Measurements from ENCODE around the gene SLC7A7.
"Not testable (repeated sequence)": the region's sequence is repeated elsewhere in the genome, so short reads cannot be mapped to it uniquely, and the experiment has no call there.

The SLC7A7 gene

DNA sequence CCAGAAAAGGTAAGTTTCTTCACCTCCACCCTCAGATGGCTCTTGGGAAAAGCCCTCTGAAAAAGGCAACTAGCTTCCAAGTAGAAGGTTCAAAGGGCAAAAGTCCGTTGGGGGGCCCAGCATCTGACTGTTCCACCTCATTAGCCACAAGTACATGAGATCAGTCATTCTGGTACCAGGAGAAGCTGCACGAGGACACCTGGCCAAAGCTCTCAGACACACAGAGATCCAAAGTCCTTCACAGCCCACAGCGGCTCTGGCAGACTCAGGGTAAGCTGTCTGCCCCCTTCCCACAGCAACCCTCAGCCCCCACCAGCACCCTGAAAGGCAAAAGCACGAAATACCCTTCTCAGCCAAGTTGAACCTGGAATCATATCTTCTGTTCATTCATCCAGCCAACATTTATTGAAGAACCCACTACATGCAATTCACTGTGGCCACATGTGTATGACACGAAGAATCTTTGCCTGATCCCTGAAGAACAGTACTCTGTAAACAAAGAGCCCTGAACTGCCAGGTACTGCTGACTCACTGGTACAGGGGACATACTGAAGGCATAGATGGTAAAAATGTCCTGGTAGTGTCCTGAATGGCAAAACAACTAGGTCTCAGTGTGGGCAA is 19.0 kb downstream of the SLC7A7 start:
- no peaks in the 10 kb centered on the region for H4K20me1 ChIP-seq (ENCODE audit: insufficient read depth, low read length)
- no peaks in the 10 kb centered on the region for H3K9me2 ChIP-seq (replicated peaks; ENCODE audit: insufficient read depth, low read length)
- H3K4me2 ChIP-seq (ENCODE audit: low read depth, low read length), result no peak overlapping the region
- no peak overlapping the region for H3K4me3 ChIP-seq (ENCODE audit: low read length)
- H3K27ac ChIP-seq (ENCODE audit: low read length), result no peak overlapping the region
- no peaks in the 10 kb centered on the region for H3F3A ChIP-seq (ENCODE audit: insufficient read depth, low read length)
- H3K36me3 ChIP-seq (replicated peaks; ENCODE audit: insufficient read depth, low read length), result no peaks in the 10 kb centered on the region
- DNase-seq, result no peak
- H3K9me3 ChIP-seq (replicated peaks; ENCODE audit: insufficient read depth, low read length), result no peaks in the 10 kb centered on the region
- no peak overlapping the region for H3K9ac ChIP-seq (ENCODE audit: low read length)
- no peaks in the 10 kb centered on the region for H3K79me2 ChIP-seq (ENCODE audit: low read length)
- no peak for TF ChIP-seq EZH2phosphoT487 (IDR thresholded peaks at IDR 0.05; ENCODE audit: low read length)
- TF ChIP-seq, protein P1, sequence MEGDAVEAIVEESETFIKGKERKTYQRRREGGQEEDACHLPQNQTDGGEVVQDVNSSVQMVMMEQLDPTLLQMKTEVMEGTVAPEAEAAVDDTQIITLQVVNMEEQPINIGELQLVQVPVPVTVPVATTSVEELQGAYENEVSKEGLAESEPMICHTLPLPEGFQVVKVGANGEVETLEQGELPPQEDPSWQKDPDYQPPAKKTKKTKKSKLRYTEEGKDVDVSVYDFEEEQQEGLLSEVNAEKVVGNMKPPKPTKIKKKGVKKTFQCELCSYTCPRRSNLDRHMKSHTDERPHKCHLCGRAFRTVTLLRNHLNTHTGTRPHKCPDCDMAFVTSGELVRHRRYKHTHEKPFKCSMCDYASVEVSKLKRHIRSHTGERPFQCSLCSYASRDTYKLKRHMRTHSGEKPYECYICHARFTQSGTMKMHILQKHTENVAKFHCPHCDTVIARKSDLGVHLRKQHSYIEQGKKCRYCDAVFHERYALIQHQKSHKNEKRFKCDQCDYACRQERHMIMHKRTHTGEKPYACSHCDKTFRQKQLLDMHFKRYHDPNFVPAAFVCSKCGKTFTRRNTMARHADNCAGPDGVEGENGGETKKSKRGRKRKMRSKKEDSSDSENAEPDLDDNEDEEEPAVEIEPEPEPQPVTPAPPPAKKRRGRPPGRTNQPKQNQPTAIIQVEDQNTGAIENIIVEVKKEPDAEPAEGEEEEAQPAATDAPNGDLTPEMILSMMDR (IDR thresholded peaks at IDR 0.05; ENCODE audit: low read length), result no peak
- no peak for TF ChIP-seq EZH2 (optimal IDR thresholded peaks at IDR 0.05; ENCODE audit: low read depth, low read length)
- H3K27me3 ChIP-seq (replicated peaks; ENCODE audit: insufficient read depth, low read length), result no peaks in the 10 kb centered on the region
- H2AFZ ChIP-seq (ENCODE audit: low read length), result no peak overlapping the region
- no peaks in the 10 kb centered on the region for H3K4me1 ChIP-seq (ENCODE audit: low read length)

DNA sequence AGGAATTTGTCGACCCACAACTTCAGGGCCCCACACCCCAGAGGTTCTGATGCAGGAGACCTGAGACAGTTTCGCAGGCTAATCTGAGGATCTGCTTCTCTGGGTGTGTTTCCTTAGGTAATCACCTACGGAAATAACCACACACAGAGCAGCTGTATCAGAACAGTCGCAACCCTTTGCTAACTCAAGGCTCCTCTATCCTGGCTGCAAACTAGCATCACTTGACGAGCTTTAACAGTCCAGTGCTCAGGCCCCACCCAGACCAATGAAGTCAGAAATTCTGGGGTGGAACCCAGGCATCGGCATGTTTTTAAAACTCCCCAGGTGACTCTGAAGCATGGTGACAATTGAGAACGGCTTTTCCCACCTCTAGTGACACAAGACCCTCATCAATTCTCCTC is 20.7 kb downstream of the SLC7A7 start:
- Histone ChIP-seq H3K4me1 (ENCODE audit: low read length) (peaks cover 7% of the 10 kb centered on the region; the same call in 1 of the 2 replicates), H3F3A (ENCODE audit: insufficient read depth, low read length) (no peaks in the 10 kb centered on the region), H3K79me2 (ENCODE audit: low read length) (no peaks in the 10 kb centered on the region), H3K27ac (ENCODE audit: low read length) (no peak overlapping the region), H3K36me3 (replicated peaks; ENCODE audit: insufficient read depth, low read length) (no peaks in the 10 kb centered on the region), H4K20me1 (ENCODE audit: insufficient read depth, low read length) (no peaks in the 10 kb centered on the region), H3K4me2 (ENCODE audit: low read depth, low read length) (no peak overlapping the region), H3K4me3 (ENCODE audit: low read length) (no peak overlapping the region), H3K9me2 (replicated peaks; ENCODE audit: insufficient read depth, low read length) (no peaks in the 10 kb centered on the region), H2AFZ (ENCODE audit: low read length) (no peak overlapping the region), H3K9me3 (replicated peaks; ENCODE audit: insufficient read depth, low read length) (no peaks in the 10 kb centered on the region), H3K27me3 (replicated peaks; ENCODE audit: insufficient read depth, low read length) (no peaks in the 10 kb centered on the region), H3K9ac (ENCODE audit: low read length) (no peak overlapping the region)
- TF ChIP-seq, protein P1 (IDR thresholded peaks at IDR 0.05; ENCODE audit: low read length), result no peak
- TF ChIP-seq EZH2 (optimal IDR thresholded peaks at IDR 0.05; ENCODE audit: low read depth, low read length) (no peak), EZH2phosphoT487 (IDR thresholded peaks at IDR 0.05; ENCODE audit: low read length) (no peak)
- no peak for DNase-seq

DNA sequence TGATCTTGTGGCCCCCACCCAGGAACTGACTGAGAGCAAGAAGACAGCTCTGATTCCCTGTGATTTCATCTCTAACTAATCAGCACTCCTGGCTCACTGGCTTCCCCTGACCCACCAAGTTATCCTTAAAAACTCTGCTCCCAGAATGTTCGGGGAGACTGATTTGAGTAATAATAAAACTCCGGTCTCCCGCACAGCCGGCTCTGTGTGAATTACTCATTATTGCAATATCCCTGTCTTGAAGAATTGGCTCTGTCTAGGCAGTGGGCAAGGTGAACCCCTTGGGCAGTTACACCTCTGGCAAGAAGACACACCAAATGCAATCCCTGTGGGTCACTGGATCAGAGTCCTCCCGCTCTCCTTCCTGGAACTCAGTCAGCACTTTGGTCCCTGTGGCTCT is 21.3 kb downstream of the SLC7A7 start:
- Histone ChIP-seq H3K9me3 (replicated peaks; ENCODE audit: insufficient read depth, low read length) (no peaks in the 10 kb centered on the region), H3K4me2 (ENCODE audit: low read depth, low read length) (no peak overlapping the region), H3K27me3 (replicated peaks; ENCODE audit: insufficient read depth, low read length) (no peaks in the 10 kb centered on the region), H3F3A (ENCODE audit: insufficient read depth, low read length) (no peaks in the 10 kb centered on the region), H3K4me1 (ENCODE audit: low read length) (peaks cover 8% of the 10 kb centered on the region; the same call in 1 of the 2 replicates), H3K9me2 (replicated peaks; ENCODE audit: insufficient read depth, low read length) (no peaks in the 10 kb centered on the region), H2AFZ (ENCODE audit: low read length) (no peak overlapping the region), H3K9ac (ENCODE audit: low read length) (no peak overlapping the region), H4K20me1 (ENCODE audit: insufficient read depth, low read length) (no peaks in the 10 kb centered on the region), H3K27ac (ENCODE audit: low read length) (no peak overlapping the region), H3K79me2 (ENCODE audit: low read length) (no peaks in the 10 kb centered on the region), H3K36me3 (replicated peaks; ENCODE audit: insufficient read depth, low read length) (no peaks in the 10 kb centered on the region), H3K4me3 (ENCODE audit: low read length) (no peak overlapping the region)
- TF ChIP-seq, protein P1 (IDR thresholded peaks at IDR 0.05; ENCODE audit: low read length), result no peak
- TF ChIP-seq EZH2phosphoT487 (IDR thresholded peaks at IDR 0.05; ENCODE audit: low read length) (no peak), EZH2 (optimal IDR thresholded peaks at IDR 0.05; ENCODE audit: low read depth, low read length) (no peak)
- DNase-seq, result no peak

DNA sequence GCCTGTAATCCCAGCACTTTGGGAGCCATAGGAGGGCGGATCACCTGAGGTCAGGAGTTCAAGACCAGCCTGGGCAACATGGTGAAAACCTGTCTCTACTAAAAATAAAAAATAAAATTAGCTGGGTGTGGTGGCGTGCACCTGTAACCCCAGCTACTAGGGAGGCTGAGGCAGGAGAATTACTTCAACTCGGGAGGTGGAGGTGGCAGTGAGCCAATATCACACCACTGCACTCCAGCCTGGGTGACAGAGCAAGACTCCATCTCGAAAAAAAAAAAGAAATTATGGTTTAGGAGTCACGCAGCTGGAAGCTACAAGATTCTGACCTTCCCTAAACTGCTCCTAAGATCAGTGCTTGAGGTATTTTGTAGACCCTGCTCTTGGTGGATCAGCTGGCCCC is 21.7 kb downstream of the SLC7A7 start:
- not testable (repeated sequence) for H3K4me3 ChIP-seq (ENCODE audit: low read length); H3K27me3 ChIP-seq (replicated peaks; ENCODE audit: insufficient read depth, low read length); H3F3A ChIP-seq (ENCODE audit: insufficient read depth, low read length); H3K4me1 ChIP-seq (ENCODE audit: low read length); H3K9ac ChIP-seq (ENCODE audit: low read length); H3K36me3 ChIP-seq (replicated peaks; ENCODE audit: insufficient read depth, low read length); H4K20me1 ChIP-seq (ENCODE audit: insufficient read depth, low read length); DNase-seq; H3K27ac ChIP-seq (ENCODE audit: low read length); H2AFZ ChIP-seq (ENCODE audit: low read length); H3K9me2 ChIP-seq (replicated peaks; ENCODE audit: insufficient read depth, low read length); H3K9me3 ChIP-seq (replicated peaks; ENCODE audit: insufficient read depth, low read length); H3K4me2 ChIP-seq (ENCODE audit: low read depth, low read length); H3K79me2 ChIP-seq (ENCODE audit: low read length)
